Glutamatergic neuron (in vitro differentiated cells): ENCODE results near the gene TLNRD1. TPM values are rescaled to one million over a fixed set of nuclear protein-coding genes. Genes with fewer than 3 reads are reported as not detected.

Experiments
- DNase-seq: peaks from one replicate; pipeline ENCODE4 v3.0.0; 2022
- H3K27ac Mint-ChIP-seq: one replicate; pipeline ENCODE4 v1.8.0; 2020; ENCODE audit warnings: mild to moderate bottlenecking, mixed read lengths, inconsistent platforms; ENCODE audit not compliant: unreplicated experiment
- H3K27me3 Mint-ChIP-seq: one replicate; pipeline ENCODE4 v1.8.0; 2020; ENCODE audit warnings: mild to moderate bottlenecking, moderate library complexity, mixed read lengths, inconsistent platforms; ENCODE audit not compliant: unreplicated experiment
- H3K36me3 Mint-ChIP-seq: one replicate; pipeline ENCODE4 v1.8.0; 2020; ENCODE audit warnings: mild to moderate bottlenecking, mixed read lengths, inconsistent platforms; ENCODE audit not compliant: unreplicated experiment
- H3K4me1 Mint-ChIP-seq: one replicate; pipeline ENCODE4 v1.8.0; 2020; ENCODE audit warnings: mild to moderate bottlenecking, low read depth, mixed read lengths, inconsistent platforms; ENCODE audit not compliant: unreplicated experiment
- H3K4me3 Mint-ChIP-seq: one replicate; pipeline ENCODE4 v1.8.0; 2020; ENCODE audit warnings: mild to moderate bottlenecking, mixed read lengths, inconsistent platforms; ENCODE audit not compliant: unreplicated experiment
- H3K9me3 Mint-ChIP-seq: one replicate; pipeline ENCODE4 v1.8.0; 2020; ENCODE audit warnings: mild to moderate bottlenecking, moderate library complexity, mixed read lengths, inconsistent platforms; ENCODE audit not compliant: unreplicated experiment
- total RNA-seq: library from RNA; stranded (reverse); fragmentation: NEBNext Ultra II Directional; extraction: Animal tissue kit (Norgen Biotek cat#: 25700); gene quantifications from one replicate; pipeline ENCODE4 v1.2.1, GENCODE V29; 2021; ENCODE audit not compliant: unreplicated experiment
- TF ChIP-seq, protein P1 (sequence below): fragments of 200-600 bp; sonication (generic); IDR thresholded peaks from one replicate; pipeline ENCODE4 v1.5.0; 2021; ENCODE audit not compliant: partially characterized antibody, unreplicated experiment

The TLNRD1 gene
- total RNA-seq, 1 donor from 2014 or later = 35.5 TPM

GRCh38 chr15:80985981-80986380 lies 14.7 kb upstream of the TLNRD1 start:
- Mint-ChIP-seq H3K9me3 (peaks cover 6% of the 10 kb centered on the region), H3K27me3 (peaks cover 6% of the 10 kb centered on the region), H3K27ac (peak overlapping the region; percentile 34), H3K36me3 (no peaks in the 10 kb centered on the region), H3K4me1 (peaks cover 33% of the 10 kb centered on the region), H3K4me3 (peak overlapping the region; percentile 67)
- TF ChIP-seq, protein P1, sequence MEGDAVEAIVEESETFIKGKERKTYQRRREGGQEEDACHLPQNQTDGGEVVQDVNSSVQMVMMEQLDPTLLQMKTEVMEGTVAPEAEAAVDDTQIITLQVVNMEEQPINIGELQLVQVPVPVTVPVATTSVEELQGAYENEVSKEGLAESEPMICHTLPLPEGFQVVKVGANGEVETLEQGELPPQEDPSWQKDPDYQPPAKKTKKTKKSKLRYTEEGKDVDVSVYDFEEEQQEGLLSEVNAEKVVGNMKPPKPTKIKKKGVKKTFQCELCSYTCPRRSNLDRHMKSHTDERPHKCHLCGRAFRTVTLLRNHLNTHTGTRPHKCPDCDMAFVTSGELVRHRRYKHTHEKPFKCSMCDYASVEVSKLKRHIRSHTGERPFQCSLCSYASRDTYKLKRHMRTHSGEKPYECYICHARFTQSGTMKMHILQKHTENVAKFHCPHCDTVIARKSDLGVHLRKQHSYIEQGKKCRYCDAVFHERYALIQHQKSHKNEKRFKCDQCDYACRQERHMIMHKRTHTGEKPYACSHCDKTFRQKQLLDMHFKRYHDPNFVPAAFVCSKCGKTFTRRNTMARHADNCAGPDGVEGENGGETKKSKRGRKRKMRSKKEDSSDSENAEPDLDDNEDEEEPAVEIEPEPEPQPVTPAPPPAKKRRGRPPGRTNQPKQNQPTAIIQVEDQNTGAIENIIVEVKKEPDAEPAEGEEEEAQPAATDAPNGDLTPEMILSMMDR = no peak
- DNase-seq = no peak

DNA sequence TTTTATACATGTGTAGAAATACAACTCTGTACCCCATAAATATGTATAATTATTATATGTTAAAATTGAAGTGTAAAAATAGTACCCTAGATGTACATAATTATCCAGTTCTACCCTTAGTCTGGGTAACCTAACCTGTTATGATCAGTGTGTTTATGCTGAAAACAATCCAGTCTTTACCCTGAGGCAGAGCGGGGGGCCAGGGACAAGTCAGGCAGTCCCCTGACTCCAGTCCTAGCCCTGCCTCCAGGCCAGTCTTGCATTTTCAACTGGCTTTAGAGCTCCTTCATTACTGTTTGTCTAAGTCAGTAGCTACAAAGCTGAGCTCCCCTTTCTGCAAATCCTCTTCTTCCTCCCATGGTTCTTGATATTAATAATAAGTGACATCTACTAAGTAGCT lies 14.2 kb upstream of the TLNRD1 start:
- H3K4me1 Mint-ChIP-seq = peaks cover 33% of the 10 kb centered on the region
- TF ChIP-seq, protein P1 = no peak

GRCh38 chr15:80988148-80988796 lies 12.5 kb upstream of the TLNRD1 start:
- TF ChIP-seq, protein P1 = no peak
- Mint-ChIP-seq H3K36me3 (no peaks in the 10 kb centered on the region), H3K4me3 (peak overlapping the region; percentile 99), H3K27ac (no peak overlapping the region), H3K27me3 (peaks cover 6% of the 10 kb centered on the region), H3K4me1 (peaks cover 33% of the 10 kb centered on the region), H3K9me3 (peaks cover 6% of the 10 kb centered on the region)
- no peak for DNase-seq

More for the DNA sequence above, 14.2 kb upstream of the TLNRD1 start:
- Mint-ChIP-seq H3K36me3 (no peaks in the 10 kb centered on the region), H3K27ac (no peak overlapping the region), H3K27me3 (peaks cover 6% of the 10 kb centered on the region), H3K9me3 (peaks cover 6% of the 10 kb centered on the region), H3K4me3 (peak overlapping the region; percentile 25)
- DNase-seq = no peak

GRCh38 chr15:80989081-80989517 lies 11.6 kb upstream of the TLNRD1 start:
- Mint-ChIP-seq H3K4me3 (peak overlapping the region; percentile 99), H3K27me3 (peaks cover 6% of the 10 kb centered on the region), H3K36me3 (no peaks in the 10 kb centered on the region), H3K4me1 (peaks cover 33% of the 10 kb centered on the region), H3K27ac (peak overlapping the region; percentile 97), H3K9me3 (peaks cover 6% of the 10 kb centered on the region)
- no peak for DNase-seq
- TF ChIP-seq, protein P1 = no peak

DNA sequence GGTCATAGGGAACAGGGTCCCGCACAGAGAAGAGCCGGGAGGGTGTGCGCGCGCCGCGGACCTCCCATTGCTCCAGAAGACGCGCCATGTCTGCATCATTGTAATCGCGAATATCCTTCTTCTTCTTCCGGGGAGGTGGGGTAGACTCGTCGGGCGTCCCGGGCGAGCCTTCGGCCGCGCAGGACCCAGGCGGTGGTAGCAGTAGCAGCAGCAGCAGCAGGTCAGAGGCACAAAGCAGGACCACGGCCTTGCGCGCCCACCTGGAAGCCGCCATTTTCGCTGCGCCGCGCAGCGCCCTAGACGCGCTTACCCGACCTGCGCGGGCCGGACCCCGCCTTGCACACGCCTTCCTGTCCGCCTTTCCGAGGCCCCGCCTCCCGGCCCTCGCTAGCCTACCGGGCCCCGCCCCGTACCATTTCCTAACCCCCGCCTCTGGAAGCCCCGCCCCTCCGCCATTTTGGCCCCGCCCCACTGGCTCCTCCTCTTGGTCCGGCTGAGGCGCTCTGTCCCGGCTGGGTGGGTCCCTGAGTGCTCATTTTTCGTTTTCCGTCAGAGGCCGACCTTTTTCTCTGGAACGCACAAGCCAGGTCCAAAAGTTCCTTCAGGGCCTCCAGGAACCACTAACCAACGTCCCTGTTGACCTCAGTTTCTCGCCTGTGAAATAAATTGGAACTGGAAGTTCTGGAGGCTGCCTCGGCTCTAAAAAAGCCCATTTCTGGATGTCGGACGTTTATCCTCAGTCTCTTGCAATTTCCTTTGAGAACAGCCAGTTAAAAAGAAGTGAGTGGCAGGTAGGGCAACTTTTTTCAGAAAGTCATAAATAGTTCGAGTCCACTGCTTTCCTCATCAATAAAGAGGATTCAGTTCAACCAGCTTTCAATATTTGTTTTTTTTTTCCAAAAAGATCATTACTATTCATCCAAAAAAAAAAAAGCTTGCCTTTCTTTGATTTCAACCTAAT lies 10.9 kb upstream of the TLNRD1 start, which contains the start of gene MESD:
Gene MESD, minus strand, starts transcription at position 302 of the 961 bp plus-strand sequence. Its CDS starts 28 bp downstream, at position 274.
- Mint-ChIP-seq H3K36me3 (no peaks in the 10 kb centered on the region), H3K4me3 (peak within 1 kb of the TSS; percentile 99), H3K9me3 (peaks cover 6% of the 10 kb centered on the region)

More for the DNA sequence above, 10.9 kb upstream of the TLNRD1 start, which contains the start of gene MESD:
- Mint-ChIP-seq H3K4me1 (peaks cover 28% of the 10 kb centered on the region), H3K27ac (peak within 1 kb of the TSS; percentile 97), H3K27me3 (peaks cover 6% of the 10 kb centered on the region)
- TF ChIP-seq, protein P1 = no peak
- DNase-seq = peak; percentile 99
